ENCODE data around the gene METTL24. TPM values are rescaled to one million over a fixed set of nuclear protein-coding genes. Genes with fewer than 3 reads are reported as not detected.
A peak's percentile ranks its signal among the peaks of the same experiment; 100 is the strongest.

The METTL24 gene
- total RNA-seq, 1 donor from 2014 or later, result 1.5 TPM

- H3K36me3 Mint-ChIP-seq (ENCODE audit: unreplicated experiment), result no peaks in the 10 kb centered on the region
- H3K27me3 Mint-ChIP-seq (ENCODE audit: unreplicated experiment), result peaks cover 2% of the 10 kb centered on the region
- H3K27ac Mint-ChIP-seq (ENCODE audit: unreplicated experiment), result no peak overlapping the region
- no peak for DNase-seq
- H3K4me1 Mint-ChIP-seq (ENCODE audit: low read depth, unreplicated experiment), result peaks cover 70% of the 10 kb centered on the region
- H3K9me3 Mint-ChIP-seq (ENCODE audit: unreplicated experiment), result peaks cover 10% of the 10 kb centered on the region
- TF ChIP-seq, protein P1, sequence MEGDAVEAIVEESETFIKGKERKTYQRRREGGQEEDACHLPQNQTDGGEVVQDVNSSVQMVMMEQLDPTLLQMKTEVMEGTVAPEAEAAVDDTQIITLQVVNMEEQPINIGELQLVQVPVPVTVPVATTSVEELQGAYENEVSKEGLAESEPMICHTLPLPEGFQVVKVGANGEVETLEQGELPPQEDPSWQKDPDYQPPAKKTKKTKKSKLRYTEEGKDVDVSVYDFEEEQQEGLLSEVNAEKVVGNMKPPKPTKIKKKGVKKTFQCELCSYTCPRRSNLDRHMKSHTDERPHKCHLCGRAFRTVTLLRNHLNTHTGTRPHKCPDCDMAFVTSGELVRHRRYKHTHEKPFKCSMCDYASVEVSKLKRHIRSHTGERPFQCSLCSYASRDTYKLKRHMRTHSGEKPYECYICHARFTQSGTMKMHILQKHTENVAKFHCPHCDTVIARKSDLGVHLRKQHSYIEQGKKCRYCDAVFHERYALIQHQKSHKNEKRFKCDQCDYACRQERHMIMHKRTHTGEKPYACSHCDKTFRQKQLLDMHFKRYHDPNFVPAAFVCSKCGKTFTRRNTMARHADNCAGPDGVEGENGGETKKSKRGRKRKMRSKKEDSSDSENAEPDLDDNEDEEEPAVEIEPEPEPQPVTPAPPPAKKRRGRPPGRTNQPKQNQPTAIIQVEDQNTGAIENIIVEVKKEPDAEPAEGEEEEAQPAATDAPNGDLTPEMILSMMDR (IDR thresholded peaks at IDR 0.05; ENCODE audit: partially characterized antibody, unreplicated experiment), result no peak
- H3K4me3 Mint-ChIP-seq (ENCODE audit: unreplicated experiment), result no peak overlapping the region
Measured at GRCh38 chr6:110325197-110325596, 33.0 kb downstream of the METTL24 start.

- no peak for DNase-seq
- H3K27me3 Mint-ChIP-seq (ENCODE audit: unreplicated experiment), result peaks cover 2% of the 10 kb centered on the region
- H3K4me1 Mint-ChIP-seq (ENCODE audit: low read depth, unreplicated experiment), result peaks cover 69% of the 10 kb centered on the region
- H3K9me3 Mint-ChIP-seq (ENCODE audit: unreplicated experiment), result peaks cover 10% of the 10 kb centered on the region
- no peaks in the 10 kb centered on the region for H3K36me3 Mint-ChIP-seq (ENCODE audit: unreplicated experiment)
- no peak overlapping the region for H3K4me3 Mint-ChIP-seq (ENCODE audit: unreplicated experiment)
- no peak overlapping the region for H3K27ac Mint-ChIP-seq (ENCODE audit: unreplicated experiment)
- TF ChIP-seq, protein P1 (IDR thresholded peaks at IDR 0.05; ENCODE audit: partially characterized antibody, unreplicated experiment), result no peak
Measured at GRCh38 chr6:110324548-110324947, 33.6 kb downstream of the METTL24 start.

- TF ChIP-seq, protein P1 (IDR thresholded peaks at IDR 0.05; ENCODE audit: partially characterized antibody, unreplicated experiment), result no peak
- Mint-ChIP-seq H3K27me3 (ENCODE audit: unreplicated experiment) (peaks cover 2% of the 10 kb centered on the region), H3K27ac (ENCODE audit: unreplicated experiment) (peak overlapping the region; percentile 85), H3K4me1 (ENCODE audit: low read depth, unreplicated experiment) (peaks cover 58% of the 10 kb centered on the region), H3K36me3 (ENCODE audit: unreplicated experiment) (no peaks in the 10 kb centered on the region), H3K4me3 (ENCODE audit: unreplicated experiment) (no peak overlapping the region), H3K9me3 (ENCODE audit: unreplicated experiment) (peaks cover 10% of the 10 kb centered on the region)
- DNase-seq, result no peak
Measured at GRCh38 chr6:110323258-110323657, 34.9 kb downstream of the METTL24 start.

- Mint-ChIP-seq H3K27me3 (ENCODE audit: unreplicated experiment) (peaks cover 2% of the 10 kb centered on the region), H3K27ac (ENCODE audit: unreplicated experiment) (peak overlapping the region; percentile 85), H3K36me3 (ENCODE audit: unreplicated experiment) (no peaks in the 10 kb centered on the region), H3K4me3 (ENCODE audit: unreplicated experiment) (peak overlapping the region; percentile 55), H3K4me1 (ENCODE audit: low read depth, unreplicated experiment) (peaks cover 54% of the 10 kb centered on the region), H3K9me3 (ENCODE audit: unreplicated experiment) (peaks cover 10% of the 10 kb centered on the region)
- TF ChIP-seq, protein P1 (IDR thresholded peaks at IDR 0.05; ENCODE audit: partially characterized antibody, unreplicated experiment), result no peak
- no peak for DNase-seq
Measured at GRCh38 chr6:110322874-110323242, 35.3 kb downstream of the METTL24 start.

- H3K9me3 Mint-ChIP-seq (ENCODE audit: unreplicated experiment), result peaks cover 10% of the 10 kb centered on the region
- no peaks in the 10 kb centered on the region for H3K36me3 Mint-ChIP-seq (ENCODE audit: unreplicated experiment)
- H3K4me1 Mint-ChIP-seq (ENCODE audit: low read depth, unreplicated experiment), result peaks cover 51% of the 10 kb centered on the region
- TF ChIP-seq, protein P1 (IDR thresholded peaks at IDR 0.05; ENCODE audit: partially characterized antibody, unreplicated experiment), result no peak
- H3K4me3 Mint-ChIP-seq (ENCODE audit: unreplicated experiment), result peak overlapping the region; percentile 55
- H3K27ac Mint-ChIP-seq (ENCODE audit: unreplicated experiment), result peak overlapping the region; percentile 85
- H3K27me3 Mint-ChIP-seq (ENCODE audit: unreplicated experiment), result peaks cover 2% of the 10 kb centered on the region
- no peak for DNase-seq
Measured at GRCh38 chr6:110322151-110322873, 35.8 kb downstream of the METTL24 start.
